ENCODE results near the gene ADGRV1. TPM values are rescaled to one million over a fixed set of nuclear protein-coding genes. Genes with fewer than 3 reads are reported as not detected.

The ADGRV1 gene
- total RNA-seq, 2 donors from 2014 or later, result 16.4 to 20.9 TPM

DNA sequence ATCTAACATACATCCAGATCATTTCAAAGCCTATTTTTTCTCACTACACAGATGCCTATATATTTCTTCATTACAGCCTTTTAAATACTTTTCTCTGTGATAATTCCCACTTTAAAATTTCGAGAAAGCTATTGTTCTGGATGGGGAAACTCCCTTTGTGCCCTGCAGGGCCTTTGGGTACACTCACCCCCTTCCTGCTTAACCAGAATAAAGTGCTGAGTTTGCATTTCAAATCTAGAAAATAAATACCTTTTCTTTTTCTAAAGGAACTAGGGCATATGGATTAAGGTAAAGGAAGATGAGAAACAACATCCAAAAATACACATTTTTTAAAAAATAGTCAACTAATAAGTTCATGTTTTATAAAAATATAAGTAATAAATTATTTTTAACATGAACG is 323.9 kb downstream of the ADGRV1 start:
- Histone ChIP-seq H3K4me1 (replicated peaks) (no peaks in the 10 kb centered on the region), H3K9me3 (no peaks in the 10 kb centered on the region), H3K4me3 (no peak overlapping the region), H3K36me3 (no peaks in the 10 kb centered on the region), H3K27me3 (replicated peaks; ENCODE audit: insufficient read depth) (no peaks in the 10 kb centered on the region), H3K27ac (no peak overlapping the region)
- no peak for DNase-seq (ENCODE audit: low spot score)
- TF ChIP-seq, protein P1, sequence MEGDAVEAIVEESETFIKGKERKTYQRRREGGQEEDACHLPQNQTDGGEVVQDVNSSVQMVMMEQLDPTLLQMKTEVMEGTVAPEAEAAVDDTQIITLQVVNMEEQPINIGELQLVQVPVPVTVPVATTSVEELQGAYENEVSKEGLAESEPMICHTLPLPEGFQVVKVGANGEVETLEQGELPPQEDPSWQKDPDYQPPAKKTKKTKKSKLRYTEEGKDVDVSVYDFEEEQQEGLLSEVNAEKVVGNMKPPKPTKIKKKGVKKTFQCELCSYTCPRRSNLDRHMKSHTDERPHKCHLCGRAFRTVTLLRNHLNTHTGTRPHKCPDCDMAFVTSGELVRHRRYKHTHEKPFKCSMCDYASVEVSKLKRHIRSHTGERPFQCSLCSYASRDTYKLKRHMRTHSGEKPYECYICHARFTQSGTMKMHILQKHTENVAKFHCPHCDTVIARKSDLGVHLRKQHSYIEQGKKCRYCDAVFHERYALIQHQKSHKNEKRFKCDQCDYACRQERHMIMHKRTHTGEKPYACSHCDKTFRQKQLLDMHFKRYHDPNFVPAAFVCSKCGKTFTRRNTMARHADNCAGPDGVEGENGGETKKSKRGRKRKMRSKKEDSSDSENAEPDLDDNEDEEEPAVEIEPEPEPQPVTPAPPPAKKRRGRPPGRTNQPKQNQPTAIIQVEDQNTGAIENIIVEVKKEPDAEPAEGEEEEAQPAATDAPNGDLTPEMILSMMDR (IDR thresholded peaks at IDR 0.05), result no peak
- TF ChIP-seq POLR2A (IDR thresholded peaks at IDR 0.05) (no peak), POLR2AphosphoS5 (IDR thresholded peaks at IDR 0.05) (no peak)
- WGBS, result 88% methylated on average over 2 of the region's 2 CpGs
- intact Hi-C loops (cut with DNase I), result no loop called here

DNA sequence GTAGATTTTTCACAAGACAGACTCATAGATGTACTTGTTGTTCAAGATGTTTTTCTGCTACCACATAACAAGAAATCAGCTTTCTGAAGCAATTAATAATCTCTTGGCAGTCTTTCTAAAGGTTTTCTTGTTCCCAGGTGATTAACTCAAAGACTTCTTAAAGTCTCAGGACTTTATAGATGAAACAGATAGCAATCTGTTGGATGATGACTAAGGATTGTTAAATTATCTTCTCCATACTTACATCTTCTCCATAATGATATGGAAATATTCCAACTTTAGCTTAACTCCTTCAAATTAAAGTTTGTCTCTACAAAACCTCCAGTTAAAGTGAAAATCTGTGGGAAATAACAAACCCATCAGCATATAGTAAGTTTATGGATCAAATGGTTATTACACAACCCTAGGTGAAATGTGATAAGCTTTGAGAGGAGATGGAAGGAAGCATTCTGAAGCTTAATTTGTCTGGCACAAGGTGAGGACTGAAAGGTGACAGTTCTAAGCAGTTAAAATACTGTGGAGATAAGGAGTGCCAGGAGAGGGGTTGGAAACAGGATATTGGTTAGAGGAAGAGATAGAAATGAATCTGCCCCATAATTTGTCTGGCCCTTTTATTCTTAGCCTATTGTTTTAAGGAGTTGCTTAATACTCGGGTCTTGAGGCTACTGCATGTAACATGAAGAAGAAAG is 326.7 kb downstream of the ADGRV1 start:
- Histone ChIP-seq H3K9me3 (no peaks in the 10 kb centered on the region), H3K36me3 (no peaks in the 10 kb centered on the region), H3K4me1 (replicated peaks) (no peaks in the 10 kb centered on the region), H3K27me3 (replicated peaks; ENCODE audit: insufficient read depth) (no peaks in the 10 kb centered on the region), H3K27ac (no peak overlapping the region), H3K4me3 (no peak overlapping the region)
- 41% methylated on average over 1 of the region's 1 CpG for WGBS
- no peak for DNase-seq (ENCODE audit: low spot score)
- intact Hi-C loops (cut with DNase I), result no loop called here
- no peak for TF ChIP-seq POLR2AphosphoS5 (IDR thresholded peaks at IDR 0.05)
- TF ChIP-seq POLR2A (IDR thresholded peaks at IDR 0.05), result no peak
- TF ChIP-seq, protein P1 (IDR thresholded peaks at IDR 0.05), result no peak

DNA sequence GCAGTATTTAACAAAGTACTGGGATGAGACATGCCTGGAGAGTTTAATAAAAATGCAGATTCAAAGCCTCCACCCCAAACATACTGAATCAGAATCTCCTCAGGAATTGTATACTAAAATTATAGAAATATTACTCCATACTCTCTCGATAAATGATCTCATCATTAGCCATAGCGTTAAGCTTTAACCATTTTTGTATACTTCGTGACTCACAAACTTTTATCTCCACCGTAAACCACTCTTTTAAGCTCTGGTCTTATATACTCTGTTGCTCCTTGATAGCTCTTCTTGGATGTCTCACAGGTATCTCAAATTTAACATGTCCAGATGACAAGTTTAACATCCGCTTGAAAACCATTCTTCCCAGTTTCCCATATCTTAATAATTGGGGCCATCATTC is 327.8 kb downstream of the ADGRV1 start:
- Histone ChIP-seq H3K4me3 (no peak overlapping the region), H3K36me3 (no peaks in the 10 kb centered on the region), H3K4me1 (replicated peaks) (no peaks in the 10 kb centered on the region), H3K27ac (no peak overlapping the region), H3K9me3 (no peaks in the 10 kb centered on the region), H3K27me3 (replicated peaks; ENCODE audit: insufficient read depth) (no peaks in the 10 kb centered on the region)
- intact Hi-C loops (cut with DNase I), result no loop called here
- 95% methylated on average over 5 of the region's 5 CpGs for WGBS
- no peak for DNase-seq (ENCODE audit: low spot score)
- TF ChIP-seq POLR2A (IDR thresholded peaks at IDR 0.05) (no peak), POLR2AphosphoS5 (IDR thresholded peaks at IDR 0.05) (no peak)
- TF ChIP-seq, protein P1 (IDR thresholded peaks at IDR 0.05), result no peak

DNA sequence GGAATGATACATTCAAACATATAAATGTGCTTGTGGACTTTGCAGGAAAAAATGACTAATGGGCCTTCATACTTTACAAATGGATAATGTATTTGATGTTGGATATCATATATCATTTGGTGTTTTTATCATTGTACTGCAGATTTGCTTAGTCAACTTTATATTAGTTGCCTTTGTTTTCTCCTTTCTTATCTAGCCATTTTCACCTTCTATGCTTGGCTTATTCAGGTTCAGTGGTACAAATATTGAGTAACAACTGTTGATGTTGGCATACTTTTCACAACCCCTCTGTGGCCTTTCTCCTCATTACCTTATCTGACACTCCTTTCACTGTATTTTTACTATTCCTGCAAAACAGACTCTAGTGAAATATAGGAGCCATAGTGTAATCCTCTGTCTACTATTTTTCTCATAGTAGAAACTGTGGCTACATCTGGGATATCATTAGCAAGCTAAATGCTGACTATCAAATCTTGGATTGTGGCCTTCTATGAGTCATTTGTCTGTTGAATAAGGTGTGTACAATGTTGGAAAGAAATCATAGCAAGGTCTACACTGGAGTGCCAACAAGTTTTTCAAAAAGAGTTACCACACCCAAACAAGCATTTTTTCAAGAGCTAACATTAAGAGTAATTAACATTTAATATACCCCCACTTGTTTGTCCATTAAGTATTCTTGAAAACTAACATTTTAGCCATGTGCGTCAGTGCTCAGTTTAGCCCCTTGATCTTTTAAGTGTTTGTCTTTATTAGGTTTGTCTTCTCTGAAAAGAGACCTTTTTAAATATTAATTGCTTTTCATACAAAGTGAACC is 330.1 kb downstream of the ADGRV1 start:
- Histone ChIP-seq H3K4me1 (replicated peaks) (no peaks in the 10 kb centered on the region), H3K4me3 (no peak overlapping the region), H3K27ac (no peak overlapping the region), H3K27me3 (replicated peaks; ENCODE audit: insufficient read depth) (no peaks in the 10 kb centered on the region), H3K9me3 (no peaks in the 10 kb centered on the region), H3K36me3 (no peaks in the 10 kb centered on the region)
- TF ChIP-seq, protein P1 (IDR thresholded peaks at IDR 0.05), result no peak
- TF ChIP-seq POLR2A (IDR thresholded peaks at IDR 0.05) (no peak), POLR2AphosphoS5 (IDR thresholded peaks at IDR 0.05) (peak; percentile 30)
- intact Hi-C loops (cut with DNase I), result no loop called here
- WGBS, result 77% methylated on average over 1 of the region's 1 CpG
- DNase-seq (ENCODE audit: low spot score), result no peak

DNA sequence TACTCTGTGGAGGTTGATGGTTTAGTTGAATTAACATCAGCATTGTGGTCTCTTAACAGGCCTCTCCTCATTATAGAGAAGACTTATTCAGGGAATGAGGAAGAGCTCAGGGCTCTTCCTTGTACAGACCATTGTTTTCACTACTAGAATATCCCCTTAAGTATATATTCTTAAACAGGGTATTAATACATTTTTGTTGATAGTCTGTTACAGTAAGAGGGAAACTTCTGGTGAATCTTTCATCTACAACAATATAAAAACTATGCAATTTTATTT is 330.7 kb downstream of the ADGRV1 start:
- DNase-seq (ENCODE audit: low spot score), result no peak
- H3K27ac ChIP-seq, result no peak overlapping the region
- no peaks in the 10 kb centered on the region for H3K4me1 ChIP-seq (replicated peaks)
- no peaks in the 10 kb centered on the region for H3K27me3 ChIP-seq (replicated peaks; ENCODE audit: insufficient read depth)
- H3K4me3 ChIP-seq, result no peak overlapping the region
- TF ChIP-seq POLR2A (IDR thresholded peaks at IDR 0.05), result no peak
- TF ChIP-seq, protein P1 (IDR thresholded peaks at IDR 0.05), result no peak
- TF ChIP-seq POLR2AphosphoS5 (IDR thresholded peaks at IDR 0.05), result no peak
- intact Hi-C loops (cut with DNase I), result no loop called here
- no peaks in the 10 kb centered on the region for H3K36me3 ChIP-seq
- no peaks in the 10 kb centered on the region for H3K9me3 ChIP-seq

All from prostate gland (tissue), 2 donors.